IMR-90 (cell line): ENCODE measurements around the gene ZNF662. TPM values are rescaled to one million over a fixed set of nuclear protein-coding genes. Genes with fewer than 3 reads are reported as not detected.

Experiments
- ATAC-seq: fragments of 200-7000 bp; cut with Tn5 transposase; 2 replicates; pipeline ENCODE4 v1.9.1; 2020; ENCODE audit warnings: low read depth, mild to moderate bottlenecking, moderate library complexity
- BruUV-seq: library from RNA; stranded (reverse); fragments of 400-500 nt; replicated peaks from 2 replicates; lab custom pipeline; 2021; lab: Mats Ljungman, UMichigan
- CTCF ChIA-PET: fragments of 300-600 bp; formaldehyde crosslinking; extraction: SDS; loops from one replicate; lab custom pipeline; 2021; ENCODE audit warnings: antibody characterized with exemption; lab: Yijun Ruan, JAX
- POLR2A ChIA-PET: fragments of 300-600 bp; sonication (Branson Sonifier 250); formaldehyde crosslinking; loops from one replicate; lab custom pipeline; 2022; ENCODE audit warnings: antibody characterized with exemption; ENCODE audit not compliant: unreplicated experiment; lab: Charles Lee
- DNase-seq: peaks from one replicate; pipeline ENCODE4 v3.0.0; 2013
- H2AFZ ChIP-seq: replicated peaks from 2 replicates; pipeline ENCODE3; 2013; ENCODE audit warnings: low read length, mild to moderate bottlenecking; ENCODE audit not compliant: poor library complexity
- H2AK5ac ChIP-seq: 2 replicates; pipeline ENCODE4 v1.6.1; 2013; ENCODE audit warnings: low read depth, low read length, inconsistent platforms
- H2AK9ac ChIP-seq: replicated peaks from 2 replicates; pipeline ENCODE3; 2013; ENCODE audit warnings: mild to moderate bottlenecking, low read depth, low read length, moderate library complexity; ENCODE audit not compliant: poor library complexity
- H2BK120ac ChIP-seq: 2 replicates; pipeline ENCODE4 v1.6.1; 2013; ENCODE audit warnings: low read depth, low read length, inconsistent platforms
- H2BK15ac ChIP-seq: 3 replicates; pipeline ENCODE4 v1.6.1; 2013; ENCODE audit warnings: low read depth, low read length, inconsistent platforms
- H2BK20ac ChIP-seq: 2 replicates; pipeline ENCODE4 v1.6.1; 2013; ENCODE audit warnings: low read depth, mild to moderate bottlenecking, inconsistent platforms, low read length, moderate library complexity
- H2BK5ac ChIP-seq: 2 replicates; pipeline ENCODE4 v1.6.1; 2013; ENCODE audit warnings: mild to moderate bottlenecking, low read depth, low read length, inconsistent platforms; ENCODE audit not compliant: poor library complexity, severe bottlenecking
- H3K14ac ChIP-seq: replicated peaks from 2 replicates; pipeline ENCODE4 v1.6.1; 2013; ENCODE audit warnings: low read depth, low read length, inconsistent platforms
- H3K18ac ChIP-seq: 2 replicates; pipeline ENCODE4 v1.6.1; 2013; ENCODE audit warnings: low read depth, low read length, control low read depth
- H3K23ac ChIP-seq: 2 replicates; pipeline ENCODE4 v1.6.1; 2013; ENCODE audit warnings: low read depth, low read length, inconsistent platforms
- H3K27ac ChIP-seq: 2 replicates; pipeline ENCODE4 v1.5.1; 2013; ENCODE audit warnings: mild to moderate bottlenecking, control low read depth, low read length; ENCODE audit not compliant: insufficient read depth
- H3K27me3 ChIP-seq: 2 replicates; pipeline ENCODE4 v1.6.1; 2013; ENCODE audit warnings: low read length; ENCODE audit not compliant: control insufficient read depth, insufficient read depth
- H3K36me3 ChIP-seq: 2 replicates; pipeline ENCODE4 v1.6.1; 2013; ENCODE audit warnings: low read length, mixed read lengths; ENCODE audit not compliant: control insufficient read depth, insufficient read depth
- H3K4ac ChIP-seq: 2 replicates; pipeline ENCODE4 v1.6.1; 2013; ENCODE audit warnings: low read depth, low read length, inconsistent platforms
- H3K4me1 ChIP-seq: 2 replicates; pipeline ENCODE4 v1.6.1; 2013; ENCODE audit warnings: low read length, mixed read lengths; ENCODE audit not compliant: control insufficient read depth, insufficient read depth
- H3K4me2 ChIP-seq: 2 replicates; pipeline ENCODE4 v1.6.1; 2013; ENCODE audit warnings: low read depth, mild to moderate bottlenecking, control low read depth, low read length, moderate library complexity
- H3K4me3 ChIP-seq: 2 replicates; pipeline ENCODE4 v1.5.1; 2013; ENCODE audit warnings: low read depth, mild to moderate bottlenecking, control low read depth, low read length, moderate library complexity; ENCODE audit not compliant: insufficient read depth
- H3K56ac ChIP-seq: 2 replicates; pipeline ENCODE4 v1.6.1; 2013; ENCODE audit warnings: low read length, inconsistent platforms; ENCODE audit not compliant: insufficient read depth; ENCODE audit errors: extremely low read depth
- H3K79me1 ChIP-seq, 2 experiments: 2 replicates each; pipeline ENCODE4 v1.6.1; 2013; ENCODE audit warnings: low read length in 2 of 2, inconsistent platforms in 1 of 2, low read depth in 1 of 2
- H3K9ac ChIP-seq: 2 replicates; pipeline ENCODE4 v1.6.1; 2013; ENCODE audit warnings: low read depth, low read length, control low read depth
- H3K9me1 ChIP-seq: 2 replicates; pipeline ENCODE4 v1.6.1; 2013; ENCODE audit warnings: low read length, inconsistent platforms; ENCODE audit not compliant: insufficient read depth
- H3K9me3 ChIP-seq: 2 replicates; pipeline ENCODE4 v1.6.1; 2013; ENCODE audit warnings: low read length; ENCODE audit not compliant: control insufficient read depth, insufficient read depth
- H4K20me1 ChIP-seq: 2 replicates; pipeline ENCODE4 v1.6.1; 2013; ENCODE audit warnings: low read length, inconsistent platforms; ENCODE audit not compliant: insufficient read depth
- H4K5ac ChIP-seq: 2 replicates; pipeline ENCODE4 v1.6.1; 2013; ENCODE audit warnings: mild to moderate bottlenecking, low read depth, low read length, control low read depth
- H4K8ac ChIP-seq, 2 experiments: 2 replicates each; pipeline ENCODE4 v1.6.1; 2013; ENCODE audit warnings: low read depth in 2 of 2, low read length in 2 of 2, control low read depth in 1 of 2, inconsistent platforms in 1 of 2
- H4K91ac ChIP-seq: 2 replicates; pipeline ENCODE4 v1.6.1; 2013; ENCODE audit warnings: low read depth, low read length, inconsistent platforms; ENCODE audit not compliant: insufficient read depth
- BHLHE40 ChIP-seq: fragments of 150-350 bp; IDR thresholded peaks from 2 replicates; pipeline ENCODE4 v1.6.1; 2016; ENCODE audit warnings: mild to moderate bottlenecking, low read depth, low read length
- CEBPB ChIP-seq: IDR thresholded peaks from 2 replicates; pipeline ENCODE4 v1.6.1; 2012; ENCODE audit warnings: low read depth, low read length, improper control_type of control experiment
- CHD1 ChIP-seq: IDR thresholded peaks from 2 replicates; pipeline ENCODE4 v1.6.1; 2012; ENCODE audit warnings: low read depth, low read length, improper control_type of control experiment
- CTCF ChIP-seq: conservative IDR thresholded peaks from 2 replicates; pipeline ENCODE4 v1.5.1; 2012; ENCODE audit warnings: mild to moderate bottlenecking, low read depth, low read length, improper control_type of control experiment
- ELK1 ChIP-seq: fragments of 150-350 bp; IDR thresholded peaks from 2 replicates; pipeline ENCODE4 v1.6.1; 2016; ENCODE audit warnings: low read depth, mild to moderate bottlenecking, low read length, moderate library complexity, borderline replicate concordance
- FOS ChIP-seq: fragments of 150-350 bp; IDR thresholded peaks from 2 replicates; pipeline ENCODE4 v1.6.1; 2016; ENCODE audit warnings: low read depth, low read length
- MAFK ChIP-seq: IDR thresholded peaks from 2 replicates; pipeline ENCODE4 v1.6.1; 2012; ENCODE audit warnings: low read depth, low read length, improper control_type of control experiment
- MXI1 ChIP-seq: IDR thresholded peaks from 2 replicates; pipeline ENCODE4 v1.6.1; 2012; ENCODE audit warnings: low read depth, mild to moderate bottlenecking, low read length, moderate library complexity, borderline replicate concordance
- NFE2L2 ChIP-seq: fragments of 150-350 bp; IDR thresholded peaks from 2 replicates; pipeline ENCODE4 v1.6.1; 2016; ENCODE audit warnings: low read depth, mild to moderate bottlenecking, low read length
- POLR2A ChIP-seq: IDR thresholded peaks from 2 replicates; pipeline ENCODE4 v1.6.1; 2012; ENCODE audit warnings: mild to moderate bottlenecking, low read depth, low read length
- RAD21 ChIP-seq: IDR thresholded peaks from 2 replicates; pipeline ENCODE4 v1.6.1; 2012; ENCODE audit warnings: low read length, improper control_type of control experiment
- RCOR1 ChIP-seq: IDR thresholded peaks from 2 replicates; pipeline ENCODE4 v1.6.1; 2012; ENCODE audit warnings: mild to moderate bottlenecking, low read length, improper control_type of control experiment; ENCODE audit not compliant: insufficient replicate concordance
- RFX5 ChIP-seq: IDR thresholded peaks from 2 replicates; pipeline ENCODE4 v1.8.0; 2012; ENCODE audit warnings: low read depth, mild to moderate bottlenecking, low read length, moderate library complexity
- SMC3 ChIP-seq: fragments of 150-350 bp; IDR thresholded peaks from 2 replicates; pipeline ENCODE4 v1.6.1; 2016; ENCODE audit warnings: low read depth, mild to moderate bottlenecking, antibody characterized with exemption, low read length, moderate library complexity
- USF2 ChIP-seq: fragments of 150-350 bp; IDR thresholded peaks from 2 replicates; pipeline ENCODE4 v1.6.1; 2017; ENCODE audit warnings: mild to moderate bottlenecking, antibody characterized with exemption, low read length, low read depth
- WGBS, 2 experiments: methylation state at CpG; one replicate each; pipeline versions ENCODE4 v1.1.5 to v1.1.7; 2013; ENCODE audit warnings: missing lambda C conversion rate in 2 of 2; ENCODE audit not compliant: insufficient read length in 1 of 2; ENCODE audit errors: extremely low coverage in 2 of 2; 5-methylcytosine and 5-hydroxymethylcytosine counted together
- dilution Hi-C: fragments of 300-500 bp; cut with HindIII; formaldehyde crosslinking; loops from one replicate; pipeline ENCODE4 v1.14.3; 2018; ENCODE audit warnings: low sequenced_read_pairs; ENCODE audit not compliant: unreplicated experiment
- in situ Hi-C: fragments of 300-500 bp; cut with MboI; formaldehyde crosslinking; loops from 3 replicates; pipeline ENCODE4 v1.14.3; 2019; ENCODE audit warnings: low sequenced_read_pairs, inconsistent platforms, mixed read lengths
- intact Hi-C: fragments of 100-400 bp; cut with micrococcal nuclease; formaldehyde crosslinking; loops from 2 replicates; pipeline ENCODE4 v1.10.0; 2022
- polyA plus RNA-seq, 3 experiments: library from polyadenylated mRNA; depleted of rRNA; stranded (reverse); fragments of >200 nt; gene quantifications; 2 replicates each; pipeline ENCODE4 v1.2.3, GENCODE V29; 2012; ENCODE audit warnings: low replicate concordance in 1 of 3
- total RNA-seq: library from RNA; depleted of rRNA; stranded (reverse); fragments of >200 nt; gene quantifications from 2 replicates; pipeline ENCODE4 v1.2.3, GENCODE V29; 2012

The ZNF662 gene
- total and polyA plus RNA-seq, 2 of the 4 experiments (the other 2 are of a cell fraction): 0.29 to 0.54 TPM

GRCh38 chr3:42911551-42911950 is 5.6 kb downstream of the ZNF662 start:
- Histone ChIP-seq H3K4me3 (no peak overlapping the region), H3K18ac (no peak overlapping the region), H3K27ac (no peak overlapping the region), H4K5ac (no peak overlapping the region), H4K20me1 (no peaks in the 10 kb centered on the region), H3K27me3 (peaks cover 6% of the 10 kb centered on the region; the same call in 1 of the 2 replicates), H3K4me2 (no peak overlapping the region), H2AFZ (no peak overlapping the region), H4K8ac (no peak overlapping the region), H3K4me1 (no peaks in the 10 kb centered on the region), H2BK20ac (no peak overlapping the region), H3K56ac (no peak overlapping the region), H2AK5ac (no peak overlapping the region), H3K36me3 (no peaks in the 10 kb centered on the region), H4K91ac (no peak overlapping the region), H3K9me1 (no peaks in the 10 kb centered on the region), H2AK9ac (no peak overlapping the region), H3K23ac (no peak overlapping the region), H3K9me3 (peaks cover 11% of the 10 kb centered on the region), H2BK120ac (no peak overlapping the region), H3K14ac (no peak overlapping the region), H3K79me1 (no peaks in the 10 kb centered on the region), H2BK15ac (no peak overlapping the region), H3K4ac (no peak overlapping the region), H3K9ac (no peak overlapping the region), H2BK5ac (no peak overlapping the region)
- dilution Hi-C loops (no loop called here), intact Hi-C loops (no loop called here), in situ Hi-C loops (no loop called here)
- DNase-seq: no peak
- WGBS, 2 experiments: 100% methylated on average over 1 of the region's 2 CpGs; no CpG with 5 or more reads in 1 of the 2 experiments
- TF ChIP-seq RCOR1: no peak
- no peak for TF ChIP-seq CTCF
- no peak for TF ChIP-seq MAFK
- no peak for TF ChIP-seq RAD21
- no peak for TF ChIP-seq RFX5
- no peak for TF ChIP-seq ELK1
- TF ChIP-seq FOS: no peak
- TF ChIP-seq CHD1: no peak
- no peak for TF ChIP-seq CEBPB
- no peak for TF ChIP-seq SMC3
- no peak for TF ChIP-seq MXI1
- no peak for TF ChIP-seq NFE2L2
- no peak for TF ChIP-seq USF2
- TF ChIP-seq POLR2A: no peak
- no peak for TF ChIP-seq BHLHE40
- BruUV-seq: no TSS peak
- POLR2A ChIA-PET: no interaction called here
- CTCF ChIA-PET: no interaction called here
- ATAC-seq: no peak
